H9 (cell line): ENCODE results near the gene VDR. TPM values are rescaled to one million over a fixed set of nuclear protein-coding genes. Genes with fewer than 3 reads are reported as not detected.

Experiments used
- DNase-seq: peaks from one replicate; pipeline ENCODE4 v3.0.0-alpha.2; 2017
- H2AFZ ChIP-seq: one replicate; pipeline ENCODE4 v1.6.1; 2013; ENCODE audit warnings: mild to moderate bottlenecking, low read length, control low read depth, moderate library complexity
- H2AK5ac ChIP-seq: 2 replicates; pipeline ENCODE4 v1.6.1; 2013; ENCODE audit warnings: low read length, control low read depth, mixed read lengths; ENCODE audit not compliant: insufficient read length
- H2BK120ac ChIP-seq: one replicate; pipeline ENCODE4 v1.6.1; 2013; ENCODE audit warnings: low read depth, mild to moderate bottlenecking, low read length, control low read depth, inconsistent platforms; ENCODE audit not compliant: poor library complexity, severe bottlenecking
- H2BK12ac ChIP-seq: 2 replicates; pipeline ENCODE4 v1.6.1; 2013; ENCODE audit warnings: low read length, control low read depth, mixed read lengths, low read depth; ENCODE audit not compliant: insufficient read length
- H2BK15ac ChIP-seq: 2 replicates; pipeline ENCODE4 v1.6.1; 2013; ENCODE audit warnings: low read depth, low read length, control low read depth
- H2BK20ac ChIP-seq: one replicate; pipeline ENCODE4 v1.6.1; 2013; ENCODE audit warnings: low read depth, mild to moderate bottlenecking, low read length, control low read depth, inconsistent platforms; ENCODE audit not compliant: poor library complexity, severe bottlenecking
- H2BK5ac ChIP-seq: 2 replicates; pipeline ENCODE4 v1.6.1; 2013; ENCODE audit warnings: low read length, control low read depth, mixed read lengths; ENCODE audit not compliant: insufficient read length
- H3K14ac ChIP-seq: 2 replicates; pipeline ENCODE4 v1.6.1; 2013; ENCODE audit warnings: low read length, control low read depth; ENCODE audit not compliant: insufficient read depth
- H3K18ac ChIP-seq: 2 replicates; pipeline ENCODE4 v1.6.1; 2013; ENCODE audit warnings: low read depth, mild to moderate bottlenecking, mixed read lengths, low read length, control low read depth; ENCODE audit not compliant: insufficient read length
- H3K23ac ChIP-seq: 2 replicates; pipeline ENCODE4 v1.6.1; 2013; ENCODE audit warnings: low read length, control low read depth, mixed read lengths, low read depth; ENCODE audit not compliant: insufficient read length
- H3K23me2 ChIP-seq: 2 replicates; pipeline ENCODE4 v1.6.1; 2013; ENCODE audit warnings: low read depth, mild to moderate bottlenecking, mixed read lengths, low read length, control low read depth; ENCODE audit not compliant: insufficient read length, poor library complexity, severe bottlenecking
- H3K27ac ChIP-seq: 2 replicates; pipeline ENCODE4 v1.5.1; 2013; ENCODE audit warnings: low read length, control low read depth, mixed read lengths, low read depth; ENCODE audit not compliant: insufficient read length
- H3K27me3 ChIP-seq: 2 replicates; pipeline ENCODE4 v1.6.1; 2013; ENCODE audit warnings: low read length, control low read depth, inconsistent platforms; ENCODE audit not compliant: insufficient read depth
- H3K4ac ChIP-seq: 2 replicates; pipeline ENCODE4 v1.6.1; 2013; ENCODE audit warnings: low read depth, mild to moderate bottlenecking, control low read depth, inconsistent platforms, low read length, moderate library complexity
- H3K4me1 ChIP-seq: 2 replicates; pipeline ENCODE4 v1.6.1; 2013; ENCODE audit warnings: low read length, control low read depth, inconsistent platforms; ENCODE audit not compliant: insufficient read depth
- H3K4me2 ChIP-seq: 2 replicates; pipeline ENCODE4 v1.6.1; 2013; ENCODE audit warnings: low read length, control low read depth, mixed read lengths; ENCODE audit not compliant: insufficient read length, insufficient read depth
- H3K56ac ChIP-seq: 2 replicates; pipeline ENCODE4 v1.6.1; 2013; ENCODE audit warnings: low read depth, mild to moderate bottlenecking, mixed read lengths, low read length, control low read depth; ENCODE audit not compliant: insufficient read length
- H3K79me1 ChIP-seq: 2 replicates; pipeline ENCODE4 v1.6.1; 2013; ENCODE audit warnings: low read depth, mild to moderate bottlenecking, moderate library complexity, low read length, control low read depth, inconsistent platforms; ENCODE audit not compliant: insufficient read depth, poor library complexity, severe bottlenecking
- H3K79me2 ChIP-seq: 2 replicates; pipeline ENCODE4 v1.6.1; 2013; ENCODE audit warnings: low read length, control low read depth, inconsistent platforms; ENCODE audit not compliant: insufficient read depth
- H3K9ac ChIP-seq: 2 replicates; pipeline ENCODE4 v1.6.1; 2013; ENCODE audit warnings: low read length, control low read depth, mixed read lengths; ENCODE audit not compliant: insufficient read length; ENCODE audit errors: extremely low read depth
- H3K9me3 ChIP-seq: one replicate; pipeline ENCODE4 v1.6.1; 2013; ENCODE audit warnings: low read depth, low read length, inconsistent platforms; ENCODE audit not compliant: control insufficient read depth
- H3T11ph ChIP-seq: one replicate; pipeline ENCODE4 v1.6.1; 2013; ENCODE audit warnings: mild to moderate bottlenecking, low read length, control low read depth, inconsistent platforms
- H4K20me1 ChIP-seq: one replicate; pipeline ENCODE4 v1.6.1; 2013; ENCODE audit not compliant: control insufficient read depth, insufficient read length, insufficient read depth
- H4K5ac ChIP-seq: 2 replicates; pipeline ENCODE4 v1.6.1; 2013; ENCODE audit warnings: low read depth, mild to moderate bottlenecking, mixed read lengths, low read length, control low read depth; ENCODE audit not compliant: insufficient read length
- H4K8ac ChIP-seq: replicated peaks from 2 replicates; pipeline ENCODE4 v1.6.1; 2013; ENCODE audit warnings: low read length, control low read depth, mixed read lengths, low read depth; ENCODE audit not compliant: insufficient read length
- H4K91ac ChIP-seq: 2 replicates; pipeline ENCODE4 v1.6.1; 2013; ENCODE audit warnings: low read depth, mild to moderate bottlenecking, moderate library complexity, mixed read lengths, low read length, control low read depth; ENCODE audit not compliant: insufficient read length
- H3K27ac Mint-ChIP-seq, 3 experiments: 2 replicates in 2 of 3; 3 replicates in 1 of 3; pipeline ENCODE4 v1.8.0; 2020 to 2021; ENCODE audit warnings: mixed read lengths in 3 of 3, mild to moderate bottlenecking in 1 of 3, moderate library complexity in 1 of 3
- H3K27me3 Mint-ChIP-seq: 2 replicates; pipeline ENCODE4 v1.8.0; 2021; ENCODE audit warnings: low read depth, mild to moderate bottlenecking, moderate library complexity, mixed read lengths
- H3K36me3 Mint-ChIP-seq, 3 experiments: 2 replicates in 2 of 3; 3 replicates in 1 of 3; pipeline ENCODE4 v1.8.0; 2020 to 2021; ENCODE audit warnings: low read depth in 3 of 3, mixed read lengths in 3 of 3; ENCODE audit not compliant: insufficient read depth in 1 of 3
- H3K4me1 Mint-ChIP-seq, 2 experiments: 2 replicates each; pipeline ENCODE4 v1.8.0; 2020; ENCODE audit warnings: mixed read lengths in 2 of 2
- H3K4me3 Mint-ChIP-seq, 2 experiments: 2 replicates in 1 of 2; 3 replicates in 1 of 2; pipeline ENCODE4 v1.8.0; 2020 to 2021; ENCODE audit warnings: mild to moderate bottlenecking in 2 of 2, mixed read lengths in 2 of 2, moderate library complexity in 1 of 2
- H3K9me3 Mint-ChIP-seq, 2 experiments: 2 replicates in 1 of 2; 3 replicates in 1 of 2; pipeline ENCODE4 v1.8.0; 2020; ENCODE audit warnings: mild to moderate bottlenecking in 2 of 2, mixed read lengths in 2 of 2, moderate library complexity in 1 of 2
- CTCF ChIP-seq: fragments of 200-600 bp; sonication (generic); conservative IDR thresholded peaks from 3 replicates; pipeline ENCODE4 v1.8.0; 2021; ENCODE audit warnings: antibody characterized with exemption, mild to moderate bottlenecking
- WGBS: extraction: QIAGEN DNeasy Blood & Tissue Kit; methylation state at CpG from one replicate; pipeline ENCODE4 v1.1.7; 2013; ENCODE audit warnings: missing lambda C conversion rate, low lambda C conversion rate, mixed read lengths; ENCODE audit not compliant: insufficient read length; ENCODE audit errors: extremely low coverage; 5-methylcytosine and 5-hydroxymethylcytosine counted together
- total RNA-seq: library from RNA; stranded (reverse); gene quantifications from 2 replicates; pipeline ENCODE4 v1.2.1, GENCODE V29; 2021

Gene VDR
- total RNA-seq, 1 experiment from 2014 or later = 0.61 TPM

- Histone ChIP-seq H4K8ac (no peak overlapping the region), H3K27ac (no peak overlapping the region), H3K18ac (no peak overlapping the region), H3K9me3 (no peaks in the 10 kb centered on the region), H3K4me1 (peaks cover 4% of the 10 kb centered on the region; the same call in 1 of the 2 replicates), H4K91ac (no peak overlapping the region), H2BK20ac (no peak overlapping the region), H4K5ac (no peak overlapping the region), H3K14ac (no peak overlapping the region), H3T11ph (no peak overlapping the region), H3K9ac (no peak overlapping the region), H2AK5ac (no peak overlapping the region), H2BK120ac (no peak overlapping the region), H2AFZ (no peak overlapping the region), H3K56ac (no peak overlapping the region), H2BK12ac (no peak overlapping the region), H3K23ac (no peak overlapping the region), H3K79me2 (no peaks in the 10 kb centered on the region), H3K4ac (no peak overlapping the region), H2BK15ac (no peak overlapping the region), H4K20me1 (no peaks in the 10 kb centered on the region), H3K23me2 (no peaks in the 10 kb centered on the region), H3K79me1 (no peaks in the 10 kb centered on the region), H3K4me2 (no peak overlapping the region), H3K27me3 (no peaks in the 10 kb centered on the region), H2BK5ac (no peak overlapping the region)
- WGBS = no CpG with 5 or more reads among the region's 8 CpGs
- H3K27me3 Mint-ChIP-seq = peaks cover 20% of the 10 kb centered on the region
- H3K4me1 Mint-ChIP-seq = peaks cover 26 to 42% of the 10 kb centered on the region in 2 experiments
- no peak for TF ChIP-seq CTCF
- H3K27ac Mint-ChIP-seq = no peak overlapping the region
- H3K36me3 Mint-ChIP-seq = no peaks in the 10 kb centered on the region
- H3K9me3 Mint-ChIP-seq = no peaks in the 10 kb centered on the region; a peak in 1 of 5 replicates
- peak; percentile 27 for DNase-seq
- no peak overlapping the region for H3K4me3 Mint-ChIP-seq
Measured at GRCh38 chr12:47839214-47839876, 65.4 kb downstream of the VDR start.
